Colonic mucosa (tissue), 4 donors: Measurements from ENCODE around the gene KIF2A. TPM values are rescaled to one million over a fixed set of nuclear protein-coding genes. Genes with fewer than 3 reads are reported as not detected.
"Not testable (repeated sequence)": the region's sequence is repeated elsewhere in the genome, so short reads cannot be mapped to it uniquely, and the experiment has no call there.

Source experiments
- DNase-seq: peaks from one replicate; pipeline ENCODE4 v3.0.0-alpha.2; 2020
- H3K27ac ChIP-seq: fragments of 200-600 bp; one replicate; pipeline ENCODE4 v1.8.0; 2021
- H3K27me3 ChIP-seq: fragments of 200-600 bp; one replicate; pipeline ENCODE4 v1.8.0; 2021
- H3K36me3 ChIP-seq: fragments of 200-600 bp; one replicate; pipeline ENCODE4 v1.8.0; 2021
- H3K4me1 ChIP-seq: fragments of 200-600 bp; one replicate; pipeline ENCODE4 v1.8.0; 2021; ENCODE audit warnings: mild to moderate bottlenecking
- H3K4me3 ChIP-seq: fragments of 200-600 bp; one replicate; pipeline ENCODE4 v1.8.0; 2021
- H3K9ac ChIP-seq, 2 donors: one replicate each; pipeline ENCODE4 v1.7.0; 2013; ENCODE audit warnings: control low read depth in 2 of 2, low read depth in 2 of 2, low read length in 2 of 2
- H3K9me3 ChIP-seq: fragments of 200-600 bp; one replicate; pipeline ENCODE4 v1.8.0; 2021
- CTCF ChIP-seq: fragments of 200-600 bp; IDR thresholded peaks from one replicate; pipeline ENCODE4 v1.8.0; 2022; ENCODE audit warnings: antibody characterized with exemption, mild to moderate bottlenecking
- intact Hi-C: fragments of 100-400 bp; cut with DNase I; formaldehyde crosslinking; loops from one replicate; pipeline ENCODE4 v1.14.1; 2022
- total RNA-seq, 2 donors: library from RNA; stranded (reverse); fragmentation: NEBNext Ultra II Directional in 1 of 2; extraction: Animal tissue kit (Norgen Biotek cat#: 25700) in 1 of 2; gene quantifications; one replicate each; pipeline ENCODE4 v1.2.1, GENCODE V29; 2021
- donor health status: healthy.
- donor health status: DM: no; HTN: no; CAD: no.
- donor health status: DM: no; HTN: no; CAD: no.

The KIF2A gene
- total RNA-seq, 2 donors from 2014 or later = 30.8 to 43.4 TPM

GRCh38 chr5:62288118-62288517, 17.9 kb upstream of the KIF2A start:
- no peaks in the 10 kb centered on the region for H3K4me1 ChIP-seq
- intact Hi-C loops = no loop called here
- peak overlapping the region; percentile 20 for H3K27ac ChIP-seq
- DNase-seq = no peak
- no peak overlapping the region for H3K9ac ChIP-seq
- no peak overlapping the region for H3K4me3 ChIP-seq
- H3K27me3 ChIP-seq = no peaks in the 10 kb centered on the region
- TF ChIP-seq CTCF = no peak
- no peaks in the 10 kb centered on the region for H3K9me3 ChIP-seq
- H3K36me3 ChIP-seq = no peaks in the 10 kb centered on the region

GRCh38 chr5:62289813-62290212, 16.2 kb upstream of the KIF2A start:
- H3K4me3 ChIP-seq = no peak overlapping the region
- no peaks in the 10 kb centered on the region for H3K27me3 ChIP-seq
- TF ChIP-seq CTCF = no peak
- intact Hi-C loops = no loop called here
- H3K4me1 ChIP-seq = no peaks in the 10 kb centered on the region
- no peak overlapping the region for H3K27ac ChIP-seq
- H3K36me3 ChIP-seq = no peaks in the 10 kb centered on the region
- no peaks in the 10 kb centered on the region for H3K9me3 ChIP-seq
- H3K9ac ChIP-seq = no peak overlapping the region
- DNase-seq = no peak

GRCh38 chr5:62291829-62292228, 14.2 kb upstream of the KIF2A start:
- H3K9me3 ChIP-seq, H3K4me3 ChIP-seq, H3K27me3 ChIP-seq, H3K27ac ChIP-seq, H3K36me3 ChIP-seq, H3K4me1 ChIP-seq, DNase-seq, intact Hi-C loops, H3K9ac ChIP-seq: not testable (repeated sequence)

- H3K27me3 ChIP-seq = no peaks in the 10 kb centered on the region
- no peak overlapping the region for H3K27ac ChIP-seq
- H3K36me3 ChIP-seq = no peaks in the 10 kb centered on the region
- H3K9ac ChIP-seq = no peak overlapping the region
- no peak for DNase-seq
- H3K4me1 ChIP-seq = no peaks in the 10 kb centered on the region
- no peak for TF ChIP-seq CTCF
- H3K9me3 ChIP-seq = no peaks in the 10 kb centered on the region
- no peak overlapping the region for H3K4me3 ChIP-seq
- intact Hi-C loops = no loop called here
Observed at GRCh38 chr5:62296998-62297397, 9.0 kb upstream of the KIF2A start.

- Histone ChIP-seq H3K9me3 (no peaks in the 10 kb centered on the region), H3K4me1 (no peaks in the 10 kb centered on the region), H3K9ac (no peak overlapping the region), H3K27me3 (no peaks in the 10 kb centered on the region), H3K4me3 (no peak overlapping the region), H3K27ac (no peak overlapping the region), H3K36me3 (no peaks in the 10 kb centered on the region)
- no peak for TF ChIP-seq CTCF
- intact Hi-C loops = no loop called here
- no peak for DNase-seq
Observed at GRCh38 chr5:62298118-62298517, 7.9 kb upstream of the KIF2A start.

GRCh38 chr5:62299101-62299500, 6.9 kb upstream of the KIF2A start:
- Histone ChIP-seq H3K4me3 (no peak overlapping the region), H3K9me3 (no peaks in the 10 kb centered on the region), H3K27me3 (no peaks in the 10 kb centered on the region), H3K27ac (no peak overlapping the region), H3K36me3 (no peaks in the 10 kb centered on the region), H3K9ac (no peak overlapping the region), H3K4me1 (no peaks in the 10 kb centered on the region)
- intact Hi-C loops = no loop called here
- TF ChIP-seq CTCF = no peak
- DNase-seq = no peak
